Measurements from ENCODE around the gene MRPL37. TPM values are rescaled to one million over a fixed set of nuclear protein-coding genes. Genes with fewer than 3 reads are reported as not detected.

MRPL37 gene
- total RNA-seq: 121 and 145 TPM in 2 replicates

DNA sequence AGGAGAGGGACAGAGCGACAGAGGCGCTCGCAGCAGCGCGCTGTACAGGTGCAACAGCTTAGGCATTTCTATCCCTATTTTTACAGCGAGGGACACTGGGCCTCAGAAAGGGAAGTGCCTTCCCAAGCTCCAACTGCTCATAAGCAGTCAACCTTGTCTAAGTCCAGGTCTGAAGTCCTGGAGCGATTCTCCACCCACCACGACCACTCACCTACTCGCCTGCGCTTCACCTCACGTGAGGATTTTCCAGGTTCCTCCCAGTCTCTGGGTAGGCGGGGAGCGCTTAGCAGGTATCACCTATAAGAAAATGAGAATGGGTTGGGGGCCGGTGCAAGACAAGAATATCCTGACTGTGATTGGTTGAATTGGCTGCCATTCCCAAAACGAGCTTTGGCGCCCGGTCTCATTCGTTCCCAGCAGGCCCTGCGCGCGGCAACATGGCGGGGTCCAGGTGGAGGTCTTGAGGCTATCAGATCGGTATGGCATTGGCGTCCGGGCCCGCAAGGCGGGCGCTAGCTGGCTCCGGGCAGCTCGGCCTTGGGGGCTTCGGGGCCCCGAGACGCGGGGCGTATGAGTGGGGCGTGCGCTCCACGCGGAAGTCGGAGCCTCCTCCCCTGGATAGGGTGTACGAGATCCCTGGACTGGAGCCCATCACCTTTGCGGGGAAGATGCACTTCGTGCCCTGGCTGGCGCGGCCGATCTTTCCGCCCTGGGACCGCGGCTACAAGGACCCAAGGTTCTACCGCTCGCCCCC, at the start of gene MRPL37, which contains the start of gene CYB5RL:
MRPL37 (plus strand) TSS at position 403 of the 754 bp plus-strand sequence; CDS start at position 480, 77 bp downstream.
CYB5RL (minus strand) TSS at position 266 of the 754 bp plus-strand sequence. CDS start 4,414 bp downstream, outside the sequence.

DNA sequence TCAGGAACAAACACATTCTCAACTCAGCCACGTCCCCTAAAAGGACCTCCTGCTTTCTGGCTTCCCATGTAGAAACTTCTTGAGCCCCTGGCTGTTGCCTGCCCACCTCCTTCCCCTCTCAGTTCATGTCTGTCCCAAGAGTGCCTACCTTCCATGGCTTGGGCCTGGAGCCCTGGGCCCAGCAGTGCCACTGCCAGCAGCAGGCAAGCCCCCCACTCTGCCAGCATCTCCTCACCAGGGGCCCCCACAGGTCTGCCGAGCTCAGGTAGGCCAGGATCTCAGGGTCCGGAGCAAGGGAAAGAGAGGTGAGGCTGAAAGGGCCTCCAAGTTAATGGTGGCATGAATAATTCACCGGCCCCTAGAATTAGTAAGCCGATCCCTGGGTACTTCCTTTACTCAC, 47.3 kb upstream of the MRPL37 start, which contains the start of gene CDCP2:
CDCP2 (minus strand) TSS at position 305 of the 400 bp plus-strand sequence; CDS start at position 227, 78 bp downstream.

Other genes starting within 250 kb of the MRPL37 start
- 0.35 and 0.42 TPM in 2 replicates for gene LDLRAD1, start 182.0 kb upstream of the MRPL37 start, total RNA-seq
- gene TMEM59, start 147.0 kb upstream of the MRPL37 start, total RNA-seq: 141 TPM in 2 replicates
- 2.0 and 2.3 TPM in 2 replicates for gene TCEANC2, start 146.6 kb upstream of the MRPL37 start, total RNA-seq
- not detected in 2 replicates for gene CDCP2, start 47.2 kb upstream of the MRPL37 start, total RNA-seq
- 0.60 and 3.0 TPM in 2 replicates for gene CYB5RL, start 137 bp upstream of the MRPL37 start, total RNA-seq
- gene SSBP3, start 206.2 kb downstream of the MRPL37 start, total RNA-seq: 4.7 and 12.4 TPM in 2 replicates

Measured in airway epithelial cell (primary cell).